Neuronal stem cell (in vitro differentiated cells): ENCODE results near the gene CLEC4G.

Experiments
- DNase-seq: peaks from one replicate; pipeline ENCODE4 v3.0.0-alpha.2; 2013; ENCODE audit warnings: low spot score
- H2AFZ ChIP-seq: one replicate; pipeline ENCODE4 v1.6.1; 2013; ENCODE audit warnings: mild to moderate bottlenecking, low read length, inconsistent platforms
- H2AK5ac ChIP-seq: 2 replicates; pipeline ENCODE4 v1.6.1; 2013; ENCODE audit warnings: low read depth, mild to moderate bottlenecking, inconsistent platforms, low read length, moderate library complexity, mixed read lengths
- H2BK120ac ChIP-seq: 2 replicates; pipeline ENCODE4 v1.6.1; 2013; ENCODE audit warnings: low read depth, mild to moderate bottlenecking, inconsistent platforms, low read length, moderate library complexity, mixed read lengths
- H2BK12ac ChIP-seq: one replicate; pipeline ENCODE4 v1.6.1; 2013; ENCODE audit warnings: low read length, inconsistent platforms
- H2BK15ac ChIP-seq: 2 replicates; pipeline ENCODE4 v1.6.1; 2013; ENCODE audit warnings: mild to moderate bottlenecking, low read length, inconsistent platforms, mixed read lengths
- H2BK5ac ChIP-seq: one replicate; pipeline ENCODE4 v1.6.1; 2013; ENCODE audit warnings: inconsistent platforms, mild to moderate bottlenecking, low read length, moderate library complexity
- H3K14ac ChIP-seq: one replicate; pipeline ENCODE4 v1.6.1; 2013; ENCODE audit warnings: low read length, inconsistent platforms
- H3K18ac ChIP-seq: 2 replicates; pipeline ENCODE4 v1.6.1; 2013; ENCODE audit warnings: low read length, inconsistent platforms
- H3K23ac ChIP-seq: 2 replicates; pipeline ENCODE4 v1.6.1; 2013; ENCODE audit warnings: low read depth, mild to moderate bottlenecking, mixed read lengths, low read length, inconsistent platforms; ENCODE audit not compliant: poor library complexity
- H3K27ac ChIP-seq: replicated peaks from 3 replicates; pipeline ENCODE4 v1.5.1; 2013; ENCODE audit warnings: low read length, inconsistent platforms
- H3K27me3 ChIP-seq, 3 experiments: 2 replicates each; pipeline ENCODE4 v1.6.1; 2013; ENCODE audit warnings: low read length in 3 of 3, mild to moderate bottlenecking in 2 of 3, inconsistent platforms in 1 of 3, low read depth in 1 of 3, mixed read lengths in 1 of 3, moderate library complexity in 1 of 3; ENCODE audit not compliant: control insufficient read depth in 3 of 3, insufficient read depth in 3 of 3
- H3K36me3 ChIP-seq, 2 donors: replicated peaks in 1 of 2; 2 replicates each; pipeline ENCODE4 v1.6.1; 2013; ENCODE audit warnings: low read length in 2 of 2; ENCODE audit not compliant: control insufficient read depth in 2 of 2, insufficient read depth in 2 of 2
- H3K4ac ChIP-seq: 2 replicates; pipeline ENCODE4 v1.6.1; 2013; ENCODE audit warnings: inconsistent platforms, mild to moderate bottlenecking, low read length, moderate library complexity
- H3K4me1 ChIP-seq, 2 donors: 1 replicate in 1 of 2; 2 replicates in 1 of 2; pipeline ENCODE4 v1.6.1; 2013; ENCODE audit warnings: low read length in 2 of 2, low read depth in 1 of 2; ENCODE audit not compliant: control insufficient read depth in 2 of 2, insufficient read depth in 1 of 2
- H3K4me2 ChIP-seq: one replicate; pipeline ENCODE4 v1.6.1; 2013; ENCODE audit warnings: mild to moderate bottlenecking, low read length, inconsistent platforms; ENCODE audit not compliant: insufficient read depth, poor library complexity, severe bottlenecking
- H3K4me3 ChIP-seq, 2 donors: 2 replicates each; pipeline ENCODE4 v1.5.1; 2013; ENCODE audit warnings: low read length in 2 of 2, mild to moderate bottlenecking in 2 of 2, inconsistent platforms in 1 of 2, moderate library complexity in 1 of 2
- H3K79me1 ChIP-seq: one replicate; pipeline ENCODE4 v1.6.1; 2013; ENCODE audit warnings: low read depth, mild to moderate bottlenecking, inconsistent platforms, low read length, moderate library complexity
- H3K9ac ChIP-seq: one replicate; pipeline ENCODE4 v1.6.1; 2013; ENCODE audit warnings: mild to moderate bottlenecking, low read depth, low read length, inconsistent platforms; ENCODE audit not compliant: poor library complexity
- H3K9me3 ChIP-seq, 2 donors: replicated peaks in 1 of 2; 2 replicates each; pipeline versions ENCODE3 to v1.6.1; 2013; ENCODE audit warnings: low read length in 2 of 2, mild to moderate bottlenecking in 2 of 2, inconsistent platforms in 1 of 2, low read depth in 1 of 2, mixed read lengths in 1 of 2, moderate library complexity in 1 of 2; ENCODE audit not compliant: control insufficient read depth in 2 of 2, insufficient read depth in 1 of 2
- H4K8ac ChIP-seq: one replicate; pipeline ENCODE4 v1.6.1; 2013; ENCODE audit warnings: low read depth, mild to moderate bottlenecking, inconsistent platforms, low read length, moderate library complexity
- H4K91ac ChIP-seq: one replicate; pipeline ENCODE4 v1.6.1; 2013; ENCODE audit warnings: low read length, low read depth, mild to moderate bottlenecking, inconsistent platforms; ENCODE audit not compliant: poor library complexity
- WGBS, 2 donors: extraction: QIAGEN DNeasy Blood & Tissue Kit; methylation state at CpG; one replicate each; pipeline ENCODE4 v1.1.7; 2013; ENCODE audit warnings: missing lambda C conversion rate in 2 of 2, mixed read lengths in 1 of 2; ENCODE audit not compliant: insufficient read length in 2 of 2, insufficient replicate concordance in 1 of 2; ENCODE audit errors: extremely low coverage in 2 of 2; 5-methylcytosine and 5-hydroxymethylcytosine counted together

Gene CLEC4G

DNA sequence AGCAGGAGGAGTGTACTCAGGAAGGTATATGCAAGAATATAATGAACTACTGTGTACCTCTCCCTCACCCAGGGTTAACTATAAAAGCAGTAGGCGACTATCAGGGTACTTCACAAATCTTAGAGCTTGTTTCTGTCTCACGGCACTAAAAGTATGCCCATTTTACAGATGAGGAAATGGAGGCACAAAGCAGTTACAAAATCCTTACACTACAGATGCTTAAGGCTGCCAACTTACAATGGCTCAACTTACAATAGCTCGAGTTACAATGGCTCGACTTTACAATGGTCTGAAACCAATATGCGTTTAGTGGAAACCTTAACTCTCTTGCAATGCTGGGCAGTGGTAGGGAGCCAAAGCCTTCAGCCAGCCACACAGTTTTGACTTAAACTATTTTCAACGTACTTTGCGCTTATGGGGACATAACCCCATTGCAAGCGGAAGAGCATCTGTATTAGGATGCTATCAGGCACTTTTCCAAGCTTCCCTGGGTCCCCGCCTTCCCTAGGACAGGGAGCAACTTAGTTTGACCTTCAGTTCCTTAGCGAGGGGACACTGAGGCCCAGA is 34.1 kb downstream of the CLEC4G start:
- no CpG with 5 or more reads among the region's 10 CpGs for WGBS, 2 donors
- Histone ChIP-seq H2BK15ac (no peak overlapping the region), H3K79me1 (no peaks in the 10 kb centered on the region), H3K18ac (no peak overlapping the region), H3K4me2 (no peak overlapping the region), H3K9me3 (no peaks in the 10 kb centered on the region), H4K91ac (no peak overlapping the region), H3K4ac (no peak overlapping the region), H4K8ac (no peak overlapping the region), H3K27ac (no peak overlapping the region), H3K9ac (no peak overlapping the region), H3K23ac (no peak overlapping the region), H3K4me1 (no peaks in the 10 kb centered on the region), H2AK5ac (no peak overlapping the region), H2BK5ac (no peak overlapping the region), H3K4me3 (no peak overlapping the region), H2BK12ac (no peak overlapping the region), H2BK120ac (no peak overlapping the region), H2AFZ (no peak overlapping the region), H3K14ac (no peak overlapping the region), H3K36me3 (no peaks in the 10 kb centered on the region), H3K27me3 (peaks cover 0 to 16% (median 0%) of the 10 kb centered on the region in 3 experiments)
- no peak for DNase-seq

DNA sequence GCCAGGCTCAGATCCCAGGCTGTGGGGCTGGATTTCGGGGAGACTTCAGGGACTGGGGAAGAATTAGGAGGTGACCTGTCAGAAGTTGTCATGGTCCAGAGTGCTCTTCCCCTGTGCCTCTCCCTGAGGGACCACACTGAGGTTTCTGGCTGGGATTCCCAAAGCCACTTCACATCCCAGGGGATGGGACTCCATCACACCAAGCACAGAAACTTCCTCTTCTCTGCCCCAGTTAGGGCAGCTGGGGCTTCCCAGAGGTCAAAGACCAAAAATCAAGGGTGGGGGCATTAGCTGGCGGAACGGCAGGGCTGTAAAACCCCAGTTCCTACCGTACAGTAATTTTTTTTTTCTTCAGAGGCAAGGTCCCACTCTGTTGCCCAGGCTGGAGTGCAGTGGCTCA is 37.4 kb downstream of the CLEC4G start:
- H3K79me1 ChIP-seq: no peaks in the 10 kb centered on the region
- H2AFZ ChIP-seq: no peak overlapping the region
- no peak overlapping the region for H2BK12ac ChIP-seq
- no peak overlapping the region for H3K4me3 ChIP-seq
- no peak overlapping the region for H3K27ac ChIP-seq
- no peak overlapping the region for H3K18ac ChIP-seq
- H4K91ac ChIP-seq: no peak overlapping the region
- no peak overlapping the region for H2BK5ac ChIP-seq
- no peak overlapping the region for H2BK15ac ChIP-seq
- H3K23ac ChIP-seq: no peak overlapping the region
- H3K9me3 ChIP-seq: peaks cover 0 to 15% of the 10 kb centered on the region in 2 donors
- no peak overlapping the region for H3K9ac ChIP-seq
- H3K4ac ChIP-seq: no peak overlapping the region
- no peak overlapping the region for H3K4me2 ChIP-seq
- H3K4me1 ChIP-seq: no peaks in the 10 kb centered on the region
- H2BK120ac ChIP-seq: no peak overlapping the region
- DNase-seq: no peak
- peaks cover 0 to 12% (median 1%) of the 10 kb centered on the region in 3 experiments for H3K27me3 ChIP-seq
- no peak overlapping the region for H2AK5ac ChIP-seq
- no peak overlapping the region for H4K8ac ChIP-seq
- no CpG with 5 or more reads among the region's 4 CpGs for WGBS, 2 donors
- H3K14ac ChIP-seq: no peak overlapping the region
- H3K36me3 ChIP-seq: no peaks in the 10 kb centered on the region

DNA sequence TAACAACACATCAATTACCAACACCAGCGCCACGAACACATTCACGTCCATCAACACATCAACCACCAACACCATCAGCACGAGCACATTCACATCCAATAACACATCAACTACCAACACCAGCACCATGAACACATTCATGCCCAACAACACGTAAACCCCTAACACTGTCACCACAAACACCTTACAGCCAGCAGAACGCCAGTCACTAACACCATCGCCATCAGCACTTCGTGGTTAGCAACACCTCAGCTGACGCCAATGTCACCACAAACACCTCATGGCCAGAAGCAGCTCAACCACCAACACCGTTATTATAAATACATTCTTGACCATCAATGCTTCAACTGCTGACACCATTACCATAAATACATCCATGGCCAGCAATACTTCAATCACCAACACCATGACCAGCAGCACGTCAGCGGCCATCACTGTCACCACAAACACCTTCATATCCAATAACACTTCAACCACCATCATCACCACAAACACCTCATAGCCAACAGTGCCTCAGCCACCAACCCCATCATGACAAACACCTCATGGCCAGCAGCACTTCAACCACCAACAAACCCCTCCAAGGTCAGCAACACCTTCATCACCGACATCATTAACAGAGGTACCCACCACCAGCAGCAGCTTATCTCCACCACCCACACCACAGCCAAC is 39.4 kb downstream of the CLEC4G start:
- Histone ChIP-seq H3K79me1 (peaks cover 3% of the 10 kb centered on the region), H4K91ac (no peak overlapping the region), H2BK12ac (no peak overlapping the region), H2AK5ac (no peak overlapping the region), H3K14ac (no peak overlapping the region), H3K4me2 (no peak overlapping the region), H3K27me3 (peaks cover 0 to 4% (median 1%) of the 10 kb centered on the region in 3 experiments), H3K9ac (no peak overlapping the region), H2AFZ (no peak overlapping the region), H3K23ac (no peak overlapping the region), H3K36me3 (no peaks in the 10 kb centered on the region), H3K4me1 (no peaks in the 10 kb centered on the region), H2BK120ac (no peak overlapping the region), H2BK5ac (no peak overlapping the region), H3K27ac (no peak overlapping the region), H3K4ac (no peak overlapping the region), H3K18ac (no peak overlapping the region), H3K4me3 (peak overlapping the region in 1 of 2 donors; percentile 43), H4K8ac (peak overlapping the region; percentile 29), H3K9me3 (peaks cover 0 to 15% of the 10 kb centered on the region in 2 donors), H2BK15ac (no peak overlapping the region)
- 100% methylated on average over 1 of the region's 13 CpGs; no CpG with 5 or more reads in 1 of the 2 donors for WGBS, 2 donors
- no peak for DNase-seq

DNA sequence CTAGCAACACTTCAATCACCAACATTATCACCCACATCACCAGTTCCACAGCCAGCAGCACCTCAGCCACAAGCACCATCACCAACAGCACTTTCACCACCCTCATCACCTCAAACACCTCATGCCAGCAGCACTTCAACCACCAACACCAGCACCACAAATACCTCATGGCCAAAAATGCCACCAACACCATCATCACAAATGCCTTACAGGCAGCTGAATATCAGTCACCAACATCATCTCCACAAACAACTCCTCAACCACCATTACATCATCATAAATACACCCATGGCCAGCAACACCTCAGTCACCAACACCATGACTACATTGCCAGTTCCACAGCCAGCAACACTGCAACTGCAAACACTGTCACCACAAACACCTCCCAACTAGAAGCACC is 40.4 kb downstream of the CLEC4G start:
- Histone ChIP-seq H4K91ac (no peak overlapping the region), H2AFZ (no peak overlapping the region), H3K79me1 (peaks cover 3% of the 10 kb centered on the region), H2BK12ac (no peak overlapping the region), H4K8ac (peak overlapping the region; percentile 19), H2BK120ac (no peak overlapping the region), H3K27me3 (peaks cover 0 to 1% (median 0%) of the 10 kb centered on the region in 3 experiments), H3K4ac (no peak overlapping the region), H3K18ac (no peak overlapping the region), H3K23ac (peak overlapping the region; percentile 12), H3K9ac (no peak overlapping the region), H3K4me1 (no peaks in the 10 kb centered on the region), H3K9me3 (peaks cover 0 to 15% of the 10 kb centered on the region in 2 donors), H3K4me3 (peak overlapping the region in 1 of 2 donors; percentile 62), H2BK5ac (no peak overlapping the region), H2BK15ac (no peak overlapping the region), H3K4me2 (no peak overlapping the region), H2AK5ac (no peak overlapping the region), H3K36me3 (no peaks in the 10 kb centered on the region), H3K14ac (no peak overlapping the region), H3K27ac (no peak overlapping the region)
- no peak for DNase-seq
